Measurements from ENCODE around the gene GNG13. TPM values are rescaled to one million over a fixed set of nuclear protein-coding genes. Genes with fewer than 3 reads are reported as not detected.

Gene GNG13
- total and polyA plus RNA-seq, 2 of the 4 experiments (the other 2 are of a cell fraction), result not detected

GRCh38 chr16:839643-840408 lies 39.3 kb upstream of the GNG13 start:
- Histone ChIP-seq H3K27me3 (ENCODE audit: control insufficient read depth, insufficient read depth, low read length) (no peaks in the 10 kb centered on the region; the same call in 1 of the 2 replicates), H3K56ac (ENCODE audit: extremely low read depth, insufficient read depth, low read length) (no peak overlapping the region), H3K36me3 (ENCODE audit: control insufficient read depth, insufficient read depth, low read length) (no peaks in the 10 kb centered on the region), H2BK15ac (ENCODE audit: low read depth, low read length) (no peak overlapping the region), H4K8ac (ENCODE audit: low read depth in 2 of 2, low read length in 2 of 2) (no peak overlapping the region), H2BK5ac (ENCODE audit: low read depth, low read length, poor library complexity, severe bottlenecking) (no peak overlapping the region), H3K9me1 (ENCODE audit: insufficient read depth, low read length) (no peaks in the 10 kb centered on the region), H3K27ac (ENCODE audit: insufficient read depth, low read length) (no peak overlapping the region), H3K14ac (replicated peaks; ENCODE audit: low read depth, low read length) (no peak overlapping the region), H2AFZ (replicated peaks; ENCODE audit: low read length, poor library complexity) (peak overlapping the region; percentile 19), H2AK5ac (ENCODE audit: low read depth, low read length) (no peak overlapping the region), H3K23ac (ENCODE audit: low read depth, low read length) (no peak overlapping the region), H3K79me1 (ENCODE audit: low read depth in 1 of 2, low read length in 2 of 2) (no peaks in the 10 kb centered on the region), H3K4me3 (ENCODE audit: insufficient read depth, low read depth, low read length) (no peak overlapping the region), H3K4me1 (ENCODE audit: control insufficient read depth, insufficient read depth, low read length) (no peaks in the 10 kb centered on the region), H3K4me2 (ENCODE audit: low read depth, low read length) (no peak overlapping the region), H3K9me3 (ENCODE audit: control insufficient read depth, insufficient read depth, low read length) (peaks cover 19% of the 10 kb centered on the region), H4K91ac (ENCODE audit: insufficient read depth, low read depth, low read length) (no peak overlapping the region), H4K20me1 (ENCODE audit: insufficient read depth, low read length) (no peaks in the 10 kb centered on the region), H2BK20ac (ENCODE audit: low read depth, low read length) (no peak overlapping the region), H4K5ac (ENCODE audit: low read depth, low read length) (no peak overlapping the region), H2AK9ac (replicated peaks; ENCODE audit: low read depth, low read length, poor library complexity) (peak overlapping the region; percentile 50), H3K18ac (ENCODE audit: low read depth, low read length) (no peak overlapping the region), H3K4ac (ENCODE audit: low read depth, low read length) (no peak overlapping the region), H3K9ac (ENCODE audit: low read depth, low read length) (no peak overlapping the region), H2BK120ac (ENCODE audit: low read depth, low read length) (no peak overlapping the region)
- no peak for ATAC-seq (ENCODE audit: low read depth)
- CTCF ChIA-PET, result no interaction called here
- WGBS, 2 experiments (ENCODE audit: extremely low coverage in 2 of 2, insufficient read length in 1 of 2), result 58% methylated on average over 13 of the region's 24 CpGs; no CpG with 5 or more reads in 1 of the 2 experiments
- no TSS peak for BruUV-seq (replicated peaks)
- dilution Hi-C loops (cut with HindIII; ENCODE audit: low sequenced_read_pairs, unreplicated experiment), result no loop called here
- POLR2A ChIA-PET (ENCODE audit: unreplicated experiment), result no interaction called here
- intact Hi-C loops (cut with micrococcal nuclease), result no loop called here
- no peak for TF ChIP-seq CTCF (conservative IDR thresholded peaks at IDR 0.05; ENCODE audit: low read depth, low read length)
- no peak for TF ChIP-seq MAFK (IDR thresholded peaks at IDR 0.05; ENCODE audit: low read depth, low read length)
- no peak for TF ChIP-seq CEBPB (IDR thresholded peaks at IDR 0.05; ENCODE audit: low read depth, low read length)
- no peak for TF ChIP-seq BHLHE40 (IDR thresholded peaks at IDR 0.05; ENCODE audit: low read depth, low read length)
- no peak for TF ChIP-seq RFX5 (IDR thresholded peaks at IDR 0.05; ENCODE audit: low read depth, low read length)
- TF ChIP-seq CHD1 (IDR thresholded peaks at IDR 0.05; ENCODE audit: low read depth, low read length), result no peak
- in situ Hi-C loops (cut with MboI; ENCODE audit: low sequenced_read_pairs), result no loop called here
- DNase-seq, result no peak

Data from IMR-90 (cell line).